H9 (cell line): ENCODE results near the gene ERC2. TPM values are rescaled to one million over a fixed set of nuclear protein-coding genes. Genes with fewer than 3 reads are reported as not detected.

Experiments used
- DNase-seq: peaks from one replicate; pipeline ENCODE4 v3.0.0-alpha.2; 2017
- H2AFZ ChIP-seq: one replicate; pipeline ENCODE4 v1.6.1; 2013; ENCODE audit warnings: mild to moderate bottlenecking, low read length, control low read depth, moderate library complexity
- H2AK5ac ChIP-seq: 2 replicates; pipeline ENCODE4 v1.6.1; 2013; ENCODE audit warnings: low read length, control low read depth, mixed read lengths; ENCODE audit not compliant: insufficient read length
- H2BK120ac ChIP-seq: one replicate; pipeline ENCODE4 v1.6.1; 2013; ENCODE audit warnings: low read depth, mild to moderate bottlenecking, low read length, control low read depth, inconsistent platforms; ENCODE audit not compliant: poor library complexity, severe bottlenecking
- H2BK12ac ChIP-seq: 2 replicates; pipeline ENCODE4 v1.6.1; 2013; ENCODE audit warnings: low read length, control low read depth, mixed read lengths, low read depth; ENCODE audit not compliant: insufficient read length
- H2BK15ac ChIP-seq: 2 replicates; pipeline ENCODE4 v1.6.1; 2013; ENCODE audit warnings: low read depth, low read length, control low read depth
- H2BK20ac ChIP-seq: one replicate; pipeline ENCODE4 v1.6.1; 2013; ENCODE audit warnings: low read depth, mild to moderate bottlenecking, low read length, control low read depth, inconsistent platforms; ENCODE audit not compliant: poor library complexity, severe bottlenecking
- H2BK5ac ChIP-seq: 2 replicates; pipeline ENCODE4 v1.6.1; 2013; ENCODE audit warnings: low read length, control low read depth, mixed read lengths; ENCODE audit not compliant: insufficient read length
- H3K14ac ChIP-seq: 2 replicates; pipeline ENCODE4 v1.6.1; 2013; ENCODE audit warnings: low read length, control low read depth; ENCODE audit not compliant: insufficient read depth
- H3K18ac ChIP-seq: 2 replicates; pipeline ENCODE4 v1.6.1; 2013; ENCODE audit warnings: low read depth, mild to moderate bottlenecking, mixed read lengths, low read length, control low read depth; ENCODE audit not compliant: insufficient read length
- H3K23ac ChIP-seq: 2 replicates; pipeline ENCODE4 v1.6.1; 2013; ENCODE audit warnings: low read length, control low read depth, mixed read lengths, low read depth; ENCODE audit not compliant: insufficient read length
- H3K23me2 ChIP-seq: 2 replicates; pipeline ENCODE4 v1.6.1; 2013; ENCODE audit warnings: low read depth, mild to moderate bottlenecking, mixed read lengths, low read length, control low read depth; ENCODE audit not compliant: insufficient read length, poor library complexity, severe bottlenecking
- H3K27ac ChIP-seq: 2 replicates; pipeline ENCODE4 v1.5.1; 2013; ENCODE audit warnings: low read length, control low read depth, mixed read lengths, low read depth; ENCODE audit not compliant: insufficient read length
- H3K27me3 ChIP-seq: 2 replicates; pipeline ENCODE4 v1.6.1; 2013; ENCODE audit warnings: low read length, control low read depth, inconsistent platforms; ENCODE audit not compliant: insufficient read depth
- H3K4ac ChIP-seq: 2 replicates; pipeline ENCODE4 v1.6.1; 2013; ENCODE audit warnings: low read depth, mild to moderate bottlenecking, control low read depth, inconsistent platforms, low read length, moderate library complexity
- H3K4me1 ChIP-seq: 2 replicates; pipeline ENCODE4 v1.6.1; 2013; ENCODE audit warnings: low read length, control low read depth, inconsistent platforms; ENCODE audit not compliant: insufficient read depth
- H3K4me2 ChIP-seq: 2 replicates; pipeline ENCODE4 v1.6.1; 2013; ENCODE audit warnings: low read length, control low read depth, mixed read lengths; ENCODE audit not compliant: insufficient read length, insufficient read depth
- H3K56ac ChIP-seq: 2 replicates; pipeline ENCODE4 v1.6.1; 2013; ENCODE audit warnings: low read depth, mild to moderate bottlenecking, mixed read lengths, low read length, control low read depth; ENCODE audit not compliant: insufficient read length
- H3K79me1 ChIP-seq: 2 replicates; pipeline ENCODE4 v1.6.1; 2013; ENCODE audit warnings: low read depth, mild to moderate bottlenecking, moderate library complexity, low read length, control low read depth, inconsistent platforms; ENCODE audit not compliant: insufficient read depth, poor library complexity, severe bottlenecking
- H3K79me2 ChIP-seq: 2 replicates; pipeline ENCODE4 v1.6.1; 2013; ENCODE audit warnings: low read length, control low read depth, inconsistent platforms; ENCODE audit not compliant: insufficient read depth
- H3K9ac ChIP-seq: 2 replicates; pipeline ENCODE4 v1.6.1; 2013; ENCODE audit warnings: low read length, control low read depth, mixed read lengths; ENCODE audit not compliant: insufficient read length; ENCODE audit errors: extremely low read depth
- H3K9me3 ChIP-seq: one replicate; pipeline ENCODE4 v1.6.1; 2013; ENCODE audit warnings: low read depth, low read length, inconsistent platforms; ENCODE audit not compliant: control insufficient read depth
- H3T11ph ChIP-seq: one replicate; pipeline ENCODE4 v1.6.1; 2013; ENCODE audit warnings: mild to moderate bottlenecking, low read length, control low read depth, inconsistent platforms
- H4K20me1 ChIP-seq: one replicate; pipeline ENCODE4 v1.6.1; 2013; ENCODE audit not compliant: control insufficient read depth, insufficient read length, insufficient read depth
- H4K5ac ChIP-seq: 2 replicates; pipeline ENCODE4 v1.6.1; 2013; ENCODE audit warnings: low read depth, mild to moderate bottlenecking, mixed read lengths, low read length, control low read depth; ENCODE audit not compliant: insufficient read length
- H4K8ac ChIP-seq: replicated peaks from 2 replicates; pipeline ENCODE4 v1.6.1; 2013; ENCODE audit warnings: low read length, control low read depth, mixed read lengths, low read depth; ENCODE audit not compliant: insufficient read length
- H4K91ac ChIP-seq: 2 replicates; pipeline ENCODE4 v1.6.1; 2013; ENCODE audit warnings: low read depth, mild to moderate bottlenecking, moderate library complexity, mixed read lengths, low read length, control low read depth; ENCODE audit not compliant: insufficient read length
- H3K27ac Mint-ChIP-seq, 3 experiments: 2 replicates in 2 of 3; 3 replicates in 1 of 3; pipeline ENCODE4 v1.8.0; 2020 to 2021; ENCODE audit warnings: mixed read lengths in 3 of 3, mild to moderate bottlenecking in 1 of 3, moderate library complexity in 1 of 3
- H3K27me3 Mint-ChIP-seq: 2 replicates; pipeline ENCODE4 v1.8.0; 2021; ENCODE audit warnings: low read depth, mild to moderate bottlenecking, moderate library complexity, mixed read lengths
- H3K36me3 Mint-ChIP-seq, 3 experiments: 2 replicates in 2 of 3; 3 replicates in 1 of 3; pipeline ENCODE4 v1.8.0; 2020 to 2021; ENCODE audit warnings: low read depth in 3 of 3, mixed read lengths in 3 of 3; ENCODE audit not compliant: insufficient read depth in 1 of 3
- H3K4me1 Mint-ChIP-seq, 2 experiments: 2 replicates each; pipeline ENCODE4 v1.8.0; 2020; ENCODE audit warnings: mixed read lengths in 2 of 2
- H3K4me3 Mint-ChIP-seq, 2 experiments: 2 replicates in 1 of 2; 3 replicates in 1 of 2; pipeline ENCODE4 v1.8.0; 2020 to 2021; ENCODE audit warnings: mild to moderate bottlenecking in 2 of 2, mixed read lengths in 2 of 2, moderate library complexity in 1 of 2
- H3K9me3 Mint-ChIP-seq, 2 experiments: 2 replicates in 1 of 2; 3 replicates in 1 of 2; pipeline ENCODE4 v1.8.0; 2020; ENCODE audit warnings: mild to moderate bottlenecking in 2 of 2, mixed read lengths in 2 of 2, moderate library complexity in 1 of 2
- CTCF ChIP-seq: fragments of 200-600 bp; sonication (generic); conservative IDR thresholded peaks from 3 replicates; pipeline ENCODE4 v1.8.0; 2021; ENCODE audit warnings: antibody characterized with exemption, mild to moderate bottlenecking
- WGBS: extraction: QIAGEN DNeasy Blood & Tissue Kit; methylation state at CpG from one replicate; pipeline ENCODE4 v1.1.7; 2013; ENCODE audit warnings: missing lambda C conversion rate, low lambda C conversion rate, mixed read lengths; ENCODE audit not compliant: insufficient read length; ENCODE audit errors: extremely low coverage; 5-methylcytosine and 5-hydroxymethylcytosine counted together
- total RNA-seq: library from RNA; stranded (reverse); gene quantifications from 2 replicates; pipeline ENCODE4 v1.2.1, GENCODE V29; 2021

The ERC2 gene
- total RNA-seq, 1 experiment from 2014 or later, result 15.4 TPM

GRCh38 chr3:55583475-55583874 is 884.8 kb downstream of the ERC2 start:
- Histone ChIP-seq H3K79me2 (no peaks in the 10 kb centered on the region), H4K5ac (no peak overlapping the region), H3K4me2 (no peak overlapping the region), H3K14ac (no peak overlapping the region), H3K27ac (no peak overlapping the region), H2BK5ac (no peak overlapping the region), H3K23ac (no peak overlapping the region), H3K9me3 (no peaks in the 10 kb centered on the region), H3K9ac (no peak overlapping the region), H4K20me1 (no peaks in the 10 kb centered on the region), H3K23me2 (no peaks in the 10 kb centered on the region), H2AK5ac (no peak overlapping the region), H4K8ac (no peak overlapping the region), H3K18ac (no peak overlapping the region), H2BK20ac (no peak overlapping the region), H4K91ac (no peak overlapping the region), H3K4ac (no peak overlapping the region), H3K4me1 (peaks cover 11% of the 10 kb centered on the region; the same call in 1 of the 2 replicates), H2AFZ (no peak overlapping the region), H2BK15ac (no peak overlapping the region), H2BK12ac (no peak overlapping the region), H3K56ac (no peak overlapping the region), H3K27me3 (no peaks in the 10 kb centered on the region), H2BK120ac (no peak overlapping the region), H3K79me1 (no peaks in the 10 kb centered on the region), H3T11ph (no peak overlapping the region)
- Mint-ChIP-seq H3K27ac (no peak overlapping the region), H3K4me1 (peaks cover 21 to 26% of the 10 kb centered on the region in 2 experiments), H3K36me3 (peaks cover 0 to 3% (median 0%) of the 10 kb centered on the region in 3 experiments; a peak in 2 of 7 replicates), H3K9me3 (peaks cover 3% of the 10 kb centered on the region in 2 experiments; a peak in 2 of 5 replicates), H3K27me3 (peaks cover 2% of the 10 kb centered on the region; the same call in 1 of the 2 replicates), H3K4me3 (no peak overlapping the region)
- no peak for TF ChIP-seq CTCF
- no peak for DNase-seq
- WGBS, result no CpG with 5 or more reads among the region's 3 CpGs
